ENCODE results near the gene FBLN2. TPM values are rescaled to one million over a fixed set of nuclear protein-coding genes. Genes with fewer than 3 reads are reported as not detected.

The FBLN2 gene
- polyA plus RNA-seq, 1 experiment, result 248 TPM

- no peak for TF ChIP-seq CTCF (IDR thresholded peaks at IDR 0.05; ENCODE audit: insufficient read depth, low read depth, low read length)
- ChIA-PET POLR2A (no interaction called here), CTCF (interaction anchor here (0.8 to 15.8 kb wide), 7 partner anchors 10 to 1269 kb away, joined by 3 to 655 read pairs (median 3); partner anchors contain the start of gene CHCHD4)
- no peaks in the 10 kb centered on the region for H3K36me3 ChIP-seq (ENCODE audit: control insufficient read depth, insufficient read depth, low read length)
- no peak for DNase-seq (ENCODE audit: low read depth)
- no peak overlapping the region for H3K4me3 ChIP-seq (ENCODE audit: low read depth, low read length)
- peaks cover 8% of the 10 kb centered on the region; the same call in 1 of the 2 replicates for H3K27me3 ChIP-seq (ENCODE audit: control insufficient read depth, insufficient read depth, low read length)
Measured at GRCh38 chr3:13653631-13654279, 104.8 kb downstream of the FBLN2 start.

GRCh38 chr3:13654330-13655060 is 105.6 kb downstream of the FBLN2 start:
- TF ChIP-seq CTCF (IDR thresholded peaks at IDR 0.05; ENCODE audit: insufficient read depth, low read depth, low read length), result no peak
- Histone ChIP-seq H3K27me3 (ENCODE audit: control insufficient read depth, insufficient read depth, low read length) (peaks cover 8% of the 10 kb centered on the region; the same call in 1 of the 2 replicates), H3K36me3 (ENCODE audit: control insufficient read depth, insufficient read depth, low read length) (no peaks in the 10 kb centered on the region), H3K4me3 (ENCODE audit: low read depth, low read length) (no peak overlapping the region)
- DNase-seq (ENCODE audit: low read depth), result no peak
- CTCF ChIA-PET, result interaction anchor here (0.6 to 15.8 kb wide), 19 partner anchors 10 to 1269 kb away, joined by 3 to 655 read pairs (median 3); partner anchors contain the start of gene HDAC11
- POLR2A ChIA-PET, result no interaction called here

- Histone ChIP-seq H3K36me3 (ENCODE audit: control insufficient read depth, insufficient read depth, low read length) (no peaks in the 10 kb centered on the region), H3K27me3 (ENCODE audit: control insufficient read depth, insufficient read depth, low read length) (peaks cover 8% of the 10 kb centered on the region; the same call in 1 of the 2 replicates), H3K4me3 (ENCODE audit: low read depth, low read length) (no peak overlapping the region)
- ChIA-PET CTCF (interaction anchor here (0.6 to 15.8 kb wide), 21 partner anchors 7 to 1268 kb away, joined by 3 to 655 read pairs (median 3); partner anchors contain the start of genes HDAC11 and WNT7A), POLR2A (no interaction called here)
- TF ChIP-seq CTCF (IDR thresholded peaks at IDR 0.05; ENCODE audit: insufficient read depth, low read depth, low read length), result peak; percentile 31; the same call in 1 of the 2 replicates
- DNase-seq (ENCODE audit: low read depth), result no peak
Measured at GRCh38 chr3:13655061-13655913, 106.4 kb downstream of the FBLN2 start.

- Histone ChIP-seq H3K4me3 (ENCODE audit: low read depth, low read length) (no peak overlapping the region), H3K36me3 (ENCODE audit: control insufficient read depth, insufficient read depth, low read length) (no peaks in the 10 kb centered on the region), H3K27me3 (ENCODE audit: control insufficient read depth, insufficient read depth, low read length) (peaks cover 11% of the 10 kb centered on the region)
- ChIA-PET CTCF (interaction anchor here (0.8 to 15.8 kb wide), 28 partner anchors 9 to 1269 kb away, joined by 3 to 655 read pairs (median 5); partner anchors contain the start of gene WNT7A), POLR2A (no interaction called here)
- no peak for TF ChIP-seq CTCF (IDR thresholded peaks at IDR 0.05; ENCODE audit: insufficient read depth, low read depth, low read length)
- DNase-seq (ENCODE audit: low read depth), result no peak
Measured at GRCh38 chr3:13656584-13657301, 107.8 kb downstream of the FBLN2 start.
